Stimulated activated CD4-positive, alpha-beta T cell treated with anti-CD3 and anti-CD28 coated beads, Interleukin-4, amount 100 ng/mL, for 24 hours (primary cell): Measurements from ENCODE around the gene PROSER3.
"Not testable (repeated sequence)": the region's sequence is repeated elsewhere in the genome, so short reads cannot be mapped to it uniquely, and the experiment has no call there.

Source experiments
- DNase-seq: peaks from one replicate; pipeline ENCODE4 v3.0.0-alpha.2; 2020

Gene PROSER3

GRCh38 chr19:35722897-35723296 lies 35.1 kb upstream of the PROSER3 start:
- no peak for DNase-seq

- DNase-seq, result no peak
Observed at GRCh38 chr19:35723671-35724070, 34.3 kb upstream of the PROSER3 start.

- not testable (repeated sequence) for DNase-seq
Observed at GRCh38 chr19:35724132-35724531, 33.8 kb upstream of the PROSER3 start.

DNA sequence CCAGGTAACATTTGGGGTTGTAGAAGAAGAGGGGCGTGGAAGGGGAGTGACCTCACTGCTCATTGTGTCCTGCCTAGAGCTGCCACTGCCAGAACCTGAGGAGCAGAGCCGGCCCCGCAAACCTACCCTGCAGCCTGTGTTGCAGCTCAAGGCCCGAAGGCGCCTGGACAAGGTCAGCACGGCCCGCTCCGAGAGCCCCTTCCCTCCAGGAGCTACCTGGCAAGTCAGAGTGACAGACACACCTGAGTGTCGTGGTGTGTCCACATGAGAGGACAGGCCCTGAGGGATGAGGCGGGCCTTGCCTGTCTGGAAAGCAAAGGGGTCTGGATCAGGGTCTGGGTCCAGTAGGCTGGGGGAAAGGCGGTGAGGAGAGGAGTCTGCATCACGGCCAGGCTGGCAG lies 33.4 kb upstream of the PROSER3 start:
- no peak for DNase-seq

GRCh38 chr19:35725216-35725861 lies 32.6 kb upstream of the PROSER3 start:
- no peak for DNase-seq

DNA sequence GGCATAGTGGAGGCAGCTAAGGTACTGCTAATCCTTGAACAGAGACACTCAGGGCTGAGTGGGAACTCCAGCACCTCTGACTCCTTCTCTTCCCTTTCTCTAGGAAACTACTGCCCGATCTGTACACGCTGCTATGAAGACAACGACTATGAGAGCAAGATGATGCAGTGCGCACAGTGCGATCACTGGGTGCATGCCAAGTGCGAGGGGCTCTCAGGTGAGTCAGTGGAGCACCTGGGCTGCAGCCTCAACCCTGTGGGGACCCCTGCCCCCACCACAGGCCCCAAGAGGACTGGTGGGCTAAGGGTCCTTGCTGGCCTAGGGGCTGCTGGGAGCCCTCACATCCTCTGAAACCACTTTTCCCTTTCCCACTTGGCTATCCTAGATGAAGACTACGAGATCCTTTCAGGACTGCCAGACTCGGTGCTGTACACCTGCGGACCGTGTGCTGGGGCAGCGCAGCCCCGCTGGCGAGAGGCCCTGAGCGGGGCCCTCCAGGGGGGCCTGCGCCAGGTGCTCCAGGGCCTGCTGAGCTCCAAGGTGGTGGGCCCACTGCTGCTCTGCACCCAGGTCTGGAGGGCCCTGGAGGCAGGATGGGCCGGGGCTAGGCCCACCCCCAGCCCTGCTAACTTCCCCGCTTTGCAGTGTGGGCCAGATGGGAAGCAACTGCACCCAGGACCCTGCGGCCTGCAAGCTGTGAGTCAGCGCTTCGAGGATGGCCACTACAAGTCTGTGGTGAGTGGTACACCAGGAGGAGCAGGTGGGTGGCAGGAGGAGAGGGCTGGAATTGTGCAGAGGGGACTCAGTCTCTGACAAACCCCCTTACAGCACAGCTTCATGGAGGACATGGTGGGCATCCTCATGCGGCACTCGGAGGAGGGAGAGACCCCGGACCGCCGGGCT lies 30.7 kb upstream of the PROSER3 start:
- DNase-seq, result no peak

- no peak for DNase-seq
Observed at GRCh38 chr19:35727956-35728706, 29.8 kb upstream of the PROSER3 start.

- no peak for DNase-seq
Observed at GRCh38 chr19:35729021-35729420, 29.0 kb upstream of the PROSER3 start.

- no peak for DNase-seq
Observed at GRCh38 chr19:35729763-35730162, 28.2 kb upstream of the PROSER3 start.

GRCh38 chr19:35730326-35730725 lies 27.6 kb upstream of the PROSER3 start:
- no peak for DNase-seq

DNA sequence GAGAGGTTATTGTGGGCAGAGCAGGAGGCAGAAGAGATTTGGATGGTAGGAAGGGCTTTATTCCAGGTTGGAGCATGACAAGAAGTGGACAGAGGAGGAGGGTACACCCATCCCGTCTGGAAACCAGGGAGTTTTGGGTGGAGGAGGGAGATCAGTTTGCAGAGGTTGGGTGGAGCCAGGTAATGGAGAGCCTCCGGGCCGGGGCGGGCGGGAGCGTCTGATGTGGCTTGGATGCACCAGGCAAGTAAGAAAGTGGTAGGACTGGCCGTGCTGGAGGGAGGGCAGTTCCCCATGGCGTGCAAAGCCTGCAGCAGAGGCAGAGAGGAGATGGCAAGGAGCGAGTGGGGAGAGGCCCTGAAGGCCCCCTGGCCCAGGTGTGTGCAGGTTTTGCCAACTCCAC lies 26.6 kb upstream of the PROSER3 start:
- DNase-seq, result no peak

GRCh38 chr19:35731779-35732405 lies 26.1 kb upstream of the PROSER3 start:
- no peak for DNase-seq

- DNase-seq, result no peak
Observed at GRCh38 chr19:35732540-35733179, 25.3 kb upstream of the PROSER3 start.

GRCh38 chr19:35733180-35734125 lies 24.5 kb upstream of the PROSER3 start:
- no peak for DNase-seq

- DNase-seq, result no peak
Observed at GRCh38 chr19:35734273-35734672, 23.7 kb upstream of the PROSER3 start.

GRCh38 chr19:35734889-35735288 lies 23.1 kb upstream of the PROSER3 start:
- DNase-seq, result no peak

DNA sequence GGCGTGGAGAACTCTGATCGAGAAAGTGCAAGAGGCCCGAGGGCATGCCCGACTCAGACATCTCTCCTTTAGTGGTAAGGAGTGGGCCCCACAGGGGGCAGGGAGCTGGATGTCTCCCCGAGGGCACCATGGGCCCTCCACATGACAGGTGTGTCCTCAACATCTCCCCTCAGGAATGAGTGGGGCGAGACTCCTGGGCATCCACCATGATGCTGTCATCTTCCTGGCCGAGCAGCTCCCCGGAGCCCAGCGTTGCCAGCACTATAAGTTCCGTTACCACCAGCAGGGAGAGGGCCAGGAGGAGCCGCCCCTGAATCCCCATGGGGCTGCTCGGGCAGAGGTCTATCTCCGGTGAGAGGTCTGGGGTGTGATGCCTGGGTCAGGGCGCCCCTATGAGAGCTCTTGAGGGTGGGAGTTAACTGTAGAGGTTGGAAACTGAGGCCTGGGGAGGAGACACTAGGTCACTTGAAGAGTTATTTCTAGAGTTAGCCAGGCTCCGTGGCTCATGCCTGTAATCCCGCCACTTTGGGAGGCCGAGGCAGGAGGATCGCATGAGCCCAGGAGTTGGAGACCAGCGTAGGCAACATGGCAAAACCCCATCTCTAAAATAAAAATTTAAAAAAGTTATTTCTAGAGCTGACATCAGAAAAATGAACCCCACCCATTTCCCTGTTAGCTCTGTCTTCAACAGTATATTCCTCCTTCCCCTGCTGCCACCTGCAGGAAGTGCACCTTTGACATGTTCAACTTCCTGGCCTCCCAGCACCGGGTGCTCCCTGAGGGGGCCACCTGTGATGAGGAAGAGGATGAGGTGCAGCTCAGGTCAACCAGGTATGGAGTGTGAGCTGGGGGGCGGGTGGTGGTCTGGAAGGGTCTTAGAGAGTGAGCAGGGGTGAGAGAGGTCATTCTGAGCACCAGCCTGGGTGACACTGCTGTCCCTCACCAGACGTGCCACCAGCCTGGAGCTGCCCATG lies 20.8 kb upstream of the PROSER3 start:
- DNase-seq, result no peak

DNA sequence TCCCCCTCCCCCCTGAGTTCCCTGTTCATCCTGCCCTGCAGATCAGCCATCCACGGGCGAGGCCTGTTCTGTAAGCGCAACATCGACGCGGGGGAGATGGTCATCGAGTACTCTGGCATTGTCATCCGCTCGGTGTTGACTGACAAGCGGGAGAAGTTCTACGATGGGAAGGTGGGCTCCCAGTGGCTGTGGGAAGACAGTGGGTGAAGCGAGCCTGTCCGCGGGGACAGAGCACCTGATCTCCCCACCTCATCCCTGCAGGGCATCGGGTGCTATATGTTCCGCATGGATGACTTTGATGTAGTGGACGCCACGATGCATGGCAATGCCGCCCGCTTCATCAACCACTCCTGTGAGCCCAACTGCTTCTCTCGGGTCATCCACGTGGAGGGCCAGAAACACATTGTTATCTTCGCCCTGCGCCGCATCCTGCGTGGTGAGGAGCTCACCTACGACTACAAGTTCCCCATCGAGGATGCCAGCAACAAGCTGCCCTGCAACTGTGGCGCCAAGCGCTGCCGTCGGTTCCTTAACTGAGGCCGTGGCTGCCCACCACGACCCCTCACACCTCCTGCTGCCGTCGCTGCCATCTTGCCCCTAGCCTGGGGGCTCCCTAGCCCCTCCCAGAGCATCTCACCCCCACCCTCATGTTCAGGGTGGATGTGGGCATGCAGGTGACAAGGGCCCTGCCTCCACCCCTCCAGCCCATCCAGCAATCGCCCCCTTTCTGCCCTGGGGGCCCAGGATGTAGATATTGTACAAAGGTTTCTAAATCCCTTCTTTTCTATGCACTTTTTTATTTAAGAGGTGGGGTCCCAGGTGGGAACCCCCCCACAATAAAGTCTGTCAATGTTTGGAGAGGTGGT lies 19.7 kb upstream of the PROSER3 start:
- no peak for DNase-seq

DNA sequence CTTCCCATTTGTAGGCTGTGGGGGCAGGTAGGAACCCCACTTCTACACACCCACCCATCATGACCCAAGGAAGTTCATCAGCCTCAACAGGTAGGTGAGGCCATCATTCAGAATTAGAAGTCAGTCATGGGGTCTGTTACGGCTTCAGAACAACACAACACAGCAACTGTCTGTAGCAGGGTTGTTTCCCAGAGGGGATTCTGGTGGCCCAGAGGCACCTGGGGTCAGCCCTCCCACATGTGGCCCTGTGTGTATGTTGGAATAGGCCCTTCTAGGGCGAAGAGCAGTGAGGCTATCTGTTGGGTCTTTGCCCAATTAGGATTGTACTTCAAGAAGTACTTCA lies 19.1 kb upstream of the PROSER3 start:
- no peak for DNase-seq
